Liver (tissue), 3 donors: ENCODE results near the gene ING3.

ENCODE experiments used
- CTCF ChIP-seq: fragments of 150-350 bp; IDR thresholded peaks from 2 replicates; pipeline ENCODE4 v1.5.1; 2017; ENCODE audit warnings: improper control_type of control experiment, low read depth, low read length; ENCODE audit not compliant: missing input control
- SP1 ChIP-seq: IDR thresholded peaks from 2 replicates; pipeline ENCODE4 v1.6.1; 2018; ENCODE audit warnings: antibody characterized with exemption, mild to moderate bottlenecking
- TAF1 ChIP-seq: conservative IDR thresholded peaks from 2 replicates; pipeline ENCODE4 v1.6.1; 2016; ENCODE audit warnings: antibody characterized with exemption, mild to moderate bottlenecking
- ZBTB33 ChIP-seq: IDR thresholded peaks from 2 replicates; pipeline ENCODE4 v1.6.1; 2016; ENCODE audit warnings: antibody characterized with exemption
- TF ChIP-seq, protein P1 (sequence below): IDR thresholded peaks from 2 replicates; pipeline ENCODE4 v1.6.1; 2016; ENCODE audit warnings: antibody characterized with exemption
- donor health status: healthy.
- donor health status: healthy.

GRCh38 chr7:120991161-120991560 lies 40.6 kb downstream of the ING3 start:
- no peak for TF ChIP-seq TAF1
- TF ChIP-seq CTCF = no peak
- TF ChIP-seq ZBTB33 = no peak
- TF ChIP-seq, protein P1, sequence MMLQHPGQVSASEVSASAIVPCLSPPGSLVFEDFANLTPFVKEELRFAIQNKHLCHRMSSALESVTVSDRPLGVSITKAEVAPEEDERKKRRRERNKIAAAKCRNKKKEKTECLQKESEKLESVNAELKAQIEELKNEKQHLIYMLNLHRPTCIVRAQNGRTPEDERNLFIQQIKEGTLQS = no peak
- no peak for TF ChIP-seq SP1
